H9 (cell line): ENCODE results near the gene IL17REL. TPM values are rescaled to one million over a fixed set of nuclear protein-coding genes. Genes with fewer than 3 reads are reported as not detected.

Experiments used
- DNase-seq: peaks from one replicate; pipeline ENCODE4 v3.0.0-alpha.2; 2017
- H2AFZ ChIP-seq: one replicate; pipeline ENCODE4 v1.6.1; 2013; ENCODE audit warnings: mild to moderate bottlenecking, low read length, control low read depth, moderate library complexity
- H2AK5ac ChIP-seq: 2 replicates; pipeline ENCODE4 v1.6.1; 2013; ENCODE audit warnings: low read length, control low read depth, mixed read lengths; ENCODE audit not compliant: insufficient read length
- H2BK120ac ChIP-seq: one replicate; pipeline ENCODE4 v1.6.1; 2013; ENCODE audit warnings: low read depth, mild to moderate bottlenecking, low read length, control low read depth, inconsistent platforms; ENCODE audit not compliant: poor library complexity, severe bottlenecking
- H2BK12ac ChIP-seq: 2 replicates; pipeline ENCODE4 v1.6.1; 2013; ENCODE audit warnings: low read length, control low read depth, mixed read lengths, low read depth; ENCODE audit not compliant: insufficient read length
- H2BK15ac ChIP-seq: 2 replicates; pipeline ENCODE4 v1.6.1; 2013; ENCODE audit warnings: low read depth, low read length, control low read depth
- H2BK20ac ChIP-seq: one replicate; pipeline ENCODE4 v1.6.1; 2013; ENCODE audit warnings: low read depth, mild to moderate bottlenecking, low read length, control low read depth, inconsistent platforms; ENCODE audit not compliant: poor library complexity, severe bottlenecking
- H2BK5ac ChIP-seq: 2 replicates; pipeline ENCODE4 v1.6.1; 2013; ENCODE audit warnings: low read length, control low read depth, mixed read lengths; ENCODE audit not compliant: insufficient read length
- H3K14ac ChIP-seq: 2 replicates; pipeline ENCODE4 v1.6.1; 2013; ENCODE audit warnings: low read length, control low read depth; ENCODE audit not compliant: insufficient read depth
- H3K18ac ChIP-seq: 2 replicates; pipeline ENCODE4 v1.6.1; 2013; ENCODE audit warnings: low read depth, mild to moderate bottlenecking, mixed read lengths, low read length, control low read depth; ENCODE audit not compliant: insufficient read length
- H3K23ac ChIP-seq: 2 replicates; pipeline ENCODE4 v1.6.1; 2013; ENCODE audit warnings: low read length, control low read depth, mixed read lengths, low read depth; ENCODE audit not compliant: insufficient read length
- H3K23me2 ChIP-seq: 2 replicates; pipeline ENCODE4 v1.6.1; 2013; ENCODE audit warnings: low read depth, mild to moderate bottlenecking, mixed read lengths, low read length, control low read depth; ENCODE audit not compliant: insufficient read length, poor library complexity, severe bottlenecking
- H3K27ac ChIP-seq: 2 replicates; pipeline ENCODE4 v1.5.1; 2013; ENCODE audit warnings: low read length, control low read depth, mixed read lengths, low read depth; ENCODE audit not compliant: insufficient read length
- H3K27me3 ChIP-seq: 2 replicates; pipeline ENCODE4 v1.6.1; 2013; ENCODE audit warnings: low read length, control low read depth, inconsistent platforms; ENCODE audit not compliant: insufficient read depth
- H3K4ac ChIP-seq: 2 replicates; pipeline ENCODE4 v1.6.1; 2013; ENCODE audit warnings: low read depth, mild to moderate bottlenecking, control low read depth, inconsistent platforms, low read length, moderate library complexity
- H3K4me1 ChIP-seq: 2 replicates; pipeline ENCODE4 v1.6.1; 2013; ENCODE audit warnings: low read length, control low read depth, inconsistent platforms; ENCODE audit not compliant: insufficient read depth
- H3K4me2 ChIP-seq: 2 replicates; pipeline ENCODE4 v1.6.1; 2013; ENCODE audit warnings: low read length, control low read depth, mixed read lengths; ENCODE audit not compliant: insufficient read length, insufficient read depth
- H3K56ac ChIP-seq: 2 replicates; pipeline ENCODE4 v1.6.1; 2013; ENCODE audit warnings: low read depth, mild to moderate bottlenecking, mixed read lengths, low read length, control low read depth; ENCODE audit not compliant: insufficient read length
- H3K79me1 ChIP-seq: 2 replicates; pipeline ENCODE4 v1.6.1; 2013; ENCODE audit warnings: low read depth, mild to moderate bottlenecking, moderate library complexity, low read length, control low read depth, inconsistent platforms; ENCODE audit not compliant: insufficient read depth, poor library complexity, severe bottlenecking
- H3K79me2 ChIP-seq: 2 replicates; pipeline ENCODE4 v1.6.1; 2013; ENCODE audit warnings: low read length, control low read depth, inconsistent platforms; ENCODE audit not compliant: insufficient read depth
- H3K9ac ChIP-seq: 2 replicates; pipeline ENCODE4 v1.6.1; 2013; ENCODE audit warnings: low read length, control low read depth, mixed read lengths; ENCODE audit not compliant: insufficient read length; ENCODE audit errors: extremely low read depth
- H3K9me3 ChIP-seq: one replicate; pipeline ENCODE4 v1.6.1; 2013; ENCODE audit warnings: low read depth, low read length, inconsistent platforms; ENCODE audit not compliant: control insufficient read depth
- H3T11ph ChIP-seq: one replicate; pipeline ENCODE4 v1.6.1; 2013; ENCODE audit warnings: mild to moderate bottlenecking, low read length, control low read depth, inconsistent platforms
- H4K20me1 ChIP-seq: one replicate; pipeline ENCODE4 v1.6.1; 2013; ENCODE audit not compliant: control insufficient read depth, insufficient read length, insufficient read depth
- H4K5ac ChIP-seq: 2 replicates; pipeline ENCODE4 v1.6.1; 2013; ENCODE audit warnings: low read depth, mild to moderate bottlenecking, mixed read lengths, low read length, control low read depth; ENCODE audit not compliant: insufficient read length
- H4K8ac ChIP-seq: replicated peaks from 2 replicates; pipeline ENCODE4 v1.6.1; 2013; ENCODE audit warnings: low read length, control low read depth, mixed read lengths, low read depth; ENCODE audit not compliant: insufficient read length
- H4K91ac ChIP-seq: 2 replicates; pipeline ENCODE4 v1.6.1; 2013; ENCODE audit warnings: low read depth, mild to moderate bottlenecking, moderate library complexity, mixed read lengths, low read length, control low read depth; ENCODE audit not compliant: insufficient read length
- H3K27ac Mint-ChIP-seq, 3 experiments: 2 replicates in 2 of 3; 3 replicates in 1 of 3; pipeline ENCODE4 v1.8.0; 2020 to 2021; ENCODE audit warnings: mixed read lengths in 3 of 3, mild to moderate bottlenecking in 1 of 3, moderate library complexity in 1 of 3
- H3K27me3 Mint-ChIP-seq: 2 replicates; pipeline ENCODE4 v1.8.0; 2021; ENCODE audit warnings: low read depth, mild to moderate bottlenecking, moderate library complexity, mixed read lengths
- H3K36me3 Mint-ChIP-seq, 3 experiments: 2 replicates in 2 of 3; 3 replicates in 1 of 3; pipeline ENCODE4 v1.8.0; 2020 to 2021; ENCODE audit warnings: low read depth in 3 of 3, mixed read lengths in 3 of 3; ENCODE audit not compliant: insufficient read depth in 1 of 3
- H3K4me1 Mint-ChIP-seq, 2 experiments: 2 replicates each; pipeline ENCODE4 v1.8.0; 2020; ENCODE audit warnings: mixed read lengths in 2 of 2
- H3K4me3 Mint-ChIP-seq, 2 experiments: 2 replicates in 1 of 2; 3 replicates in 1 of 2; pipeline ENCODE4 v1.8.0; 2020 to 2021; ENCODE audit warnings: mild to moderate bottlenecking in 2 of 2, mixed read lengths in 2 of 2, moderate library complexity in 1 of 2
- H3K9me3 Mint-ChIP-seq, 2 experiments: 2 replicates in 1 of 2; 3 replicates in 1 of 2; pipeline ENCODE4 v1.8.0; 2020; ENCODE audit warnings: mild to moderate bottlenecking in 2 of 2, mixed read lengths in 2 of 2, moderate library complexity in 1 of 2
- WGBS: extraction: QIAGEN DNeasy Blood & Tissue Kit; methylation state at CpG from one replicate; pipeline ENCODE4 v1.1.7; 2013; ENCODE audit warnings: missing lambda C conversion rate, low lambda C conversion rate, mixed read lengths; ENCODE audit not compliant: insufficient read length; ENCODE audit errors: extremely low coverage; 5-methylcytosine and 5-hydroxymethylcytosine counted together
- total RNA-seq: library from RNA; stranded (reverse); gene quantifications from 2 replicates; pipeline ENCODE4 v1.2.1, GENCODE V29; 2021
- TF ChIP-seq, protein P1 (sequence below): fragments of 200-600 bp; sonication (generic); conservative IDR thresholded peaks from 3 replicates; pipeline ENCODE4 v1.8.0; 2021; ENCODE audit warnings: antibody characterized with exemption, mild to moderate bottlenecking

Gene IL17REL
- total RNA-seq, 1 experiment from 2014 or later = 0.20 TPM

DNA sequence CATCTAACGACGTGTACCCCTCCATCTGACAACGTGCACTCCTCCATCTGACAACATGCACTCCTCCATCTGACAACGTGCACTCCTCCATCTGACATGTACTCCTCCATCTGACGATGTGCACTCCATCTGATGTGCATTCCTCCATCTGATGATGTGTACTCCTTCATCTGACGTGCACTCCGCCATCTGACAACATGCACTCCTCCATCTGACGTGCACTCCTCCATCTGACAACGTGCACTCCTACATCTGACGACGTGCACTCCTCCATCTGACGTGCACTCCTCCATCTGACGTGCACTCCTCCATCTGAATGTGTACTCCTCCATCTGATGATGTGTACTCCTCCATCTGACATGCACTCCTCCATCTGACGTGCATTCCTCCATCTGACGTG lies 8.0 kb upstream of the IL17REL start:
- no peak for DNase-seq
- Histone ChIP-seq H3K79me1 (no peaks in the 10 kb centered on the region), H3K27me3 (no peaks in the 10 kb centered on the region; the same call in 1 of the 2 replicates), H4K20me1 (peaks cover 2% of the 10 kb centered on the region), H2BK5ac (no peak overlapping the region), H3K79me2 (no peaks in the 10 kb centered on the region), H3K9ac (no peak overlapping the region), H3K56ac (no peak overlapping the region), H3K23ac (no peak overlapping the region), H3K23me2 (no peaks in the 10 kb centered on the region), H2BK120ac (no peak overlapping the region), H4K91ac (no peak overlapping the region), H4K8ac (no peak overlapping the region), H2BK12ac (no peak overlapping the region), H3K9me3 (peaks cover 5% of the 10 kb centered on the region), H2BK20ac (no peak overlapping the region), H3K18ac (no peak overlapping the region), H2BK15ac (no peak overlapping the region), H3K4me1 (no peaks in the 10 kb centered on the region), H2AK5ac (no peak overlapping the region), H3K4me2 (no peak overlapping the region), H2AFZ (no peak overlapping the region), H3T11ph (no peak overlapping the region), H3K27ac (no peak overlapping the region), H3K14ac (no peak overlapping the region), H4K5ac (no peak overlapping the region), H3K4ac (no peak overlapping the region)
- TF ChIP-seq, protein P1, sequence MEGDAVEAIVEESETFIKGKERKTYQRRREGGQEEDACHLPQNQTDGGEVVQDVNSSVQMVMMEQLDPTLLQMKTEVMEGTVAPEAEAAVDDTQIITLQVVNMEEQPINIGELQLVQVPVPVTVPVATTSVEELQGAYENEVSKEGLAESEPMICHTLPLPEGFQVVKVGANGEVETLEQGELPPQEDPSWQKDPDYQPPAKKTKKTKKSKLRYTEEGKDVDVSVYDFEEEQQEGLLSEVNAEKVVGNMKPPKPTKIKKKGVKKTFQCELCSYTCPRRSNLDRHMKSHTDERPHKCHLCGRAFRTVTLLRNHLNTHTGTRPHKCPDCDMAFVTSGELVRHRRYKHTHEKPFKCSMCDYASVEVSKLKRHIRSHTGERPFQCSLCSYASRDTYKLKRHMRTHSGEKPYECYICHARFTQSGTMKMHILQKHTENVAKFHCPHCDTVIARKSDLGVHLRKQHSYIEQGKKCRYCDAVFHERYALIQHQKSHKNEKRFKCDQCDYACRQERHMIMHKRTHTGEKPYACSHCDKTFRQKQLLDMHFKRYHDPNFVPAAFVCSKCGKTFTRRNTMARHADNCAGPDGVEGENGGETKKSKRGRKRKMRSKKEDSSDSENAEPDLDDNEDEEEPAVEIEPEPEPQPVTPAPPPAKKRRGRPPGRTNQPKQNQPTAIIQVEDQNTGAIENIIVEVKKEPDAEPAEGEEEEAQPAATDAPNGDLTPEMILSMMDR = no peak
- no CpG with 5 or more reads among the region's 15 CpGs for WGBS
- Mint-ChIP-seq H3K9me3 (no peaks in the 10 kb centered on the region), H3K27me3 (peaks cover 35% of the 10 kb centered on the region), H3K4me3 (no peak overlapping the region), H3K27ac (no peak overlapping the region), H3K4me1 (no peaks in the 10 kb centered on the region), H3K36me3 (no peaks in the 10 kb centered on the region)
